ENCODE results near the gene GPR25.
"Not testable (repeated sequence)": the region's sequence is repeated elsewhere in the genome, so short reads cannot be mapped to it uniquely, and the experiment has no call there.

- TF ChIP-seq, protein P1, sequence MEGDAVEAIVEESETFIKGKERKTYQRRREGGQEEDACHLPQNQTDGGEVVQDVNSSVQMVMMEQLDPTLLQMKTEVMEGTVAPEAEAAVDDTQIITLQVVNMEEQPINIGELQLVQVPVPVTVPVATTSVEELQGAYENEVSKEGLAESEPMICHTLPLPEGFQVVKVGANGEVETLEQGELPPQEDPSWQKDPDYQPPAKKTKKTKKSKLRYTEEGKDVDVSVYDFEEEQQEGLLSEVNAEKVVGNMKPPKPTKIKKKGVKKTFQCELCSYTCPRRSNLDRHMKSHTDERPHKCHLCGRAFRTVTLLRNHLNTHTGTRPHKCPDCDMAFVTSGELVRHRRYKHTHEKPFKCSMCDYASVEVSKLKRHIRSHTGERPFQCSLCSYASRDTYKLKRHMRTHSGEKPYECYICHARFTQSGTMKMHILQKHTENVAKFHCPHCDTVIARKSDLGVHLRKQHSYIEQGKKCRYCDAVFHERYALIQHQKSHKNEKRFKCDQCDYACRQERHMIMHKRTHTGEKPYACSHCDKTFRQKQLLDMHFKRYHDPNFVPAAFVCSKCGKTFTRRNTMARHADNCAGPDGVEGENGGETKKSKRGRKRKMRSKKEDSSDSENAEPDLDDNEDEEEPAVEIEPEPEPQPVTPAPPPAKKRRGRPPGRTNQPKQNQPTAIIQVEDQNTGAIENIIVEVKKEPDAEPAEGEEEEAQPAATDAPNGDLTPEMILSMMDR (IDR thresholded peaks at IDR 0.05), result not testable (repeated sequence)
- not testable (repeated sequence) for TF ChIP-seq POLR2A (IDR thresholded peaks at IDR 0.05; ENCODE audit: low read depth); POLR2AphosphoS5 (IDR thresholded peaks at IDR 0.05)
Observed at GRCh38 chr1:200911936-200912335, 39.2 kb downstream of the GPR25 start.

All from esophagus muscularis mucosa (tissue), 3 donors.